Measurements from ENCODE around the gene ERGIC3.

DNA sequence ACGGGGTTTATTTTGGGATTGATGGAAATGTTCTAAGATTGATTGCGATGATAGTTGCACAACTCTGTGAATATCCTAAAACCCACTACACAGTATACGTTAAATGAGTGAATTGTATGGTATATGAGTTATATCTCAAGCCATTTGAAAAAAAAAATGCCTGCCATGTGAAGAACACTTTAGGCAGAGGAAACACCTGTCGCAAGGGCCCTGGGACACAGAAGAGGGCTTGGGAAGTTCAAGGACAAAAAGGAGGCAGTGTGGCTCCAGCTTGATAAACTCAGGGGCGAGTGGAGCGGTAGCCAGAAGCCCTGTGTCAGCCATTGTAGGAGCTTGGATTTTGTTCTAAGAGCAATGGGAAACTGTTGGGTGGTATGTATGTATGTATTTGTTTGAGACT is 49.5 kb upstream of the ERGIC3 start:
- TF ChIP-seq, protein P1, sequence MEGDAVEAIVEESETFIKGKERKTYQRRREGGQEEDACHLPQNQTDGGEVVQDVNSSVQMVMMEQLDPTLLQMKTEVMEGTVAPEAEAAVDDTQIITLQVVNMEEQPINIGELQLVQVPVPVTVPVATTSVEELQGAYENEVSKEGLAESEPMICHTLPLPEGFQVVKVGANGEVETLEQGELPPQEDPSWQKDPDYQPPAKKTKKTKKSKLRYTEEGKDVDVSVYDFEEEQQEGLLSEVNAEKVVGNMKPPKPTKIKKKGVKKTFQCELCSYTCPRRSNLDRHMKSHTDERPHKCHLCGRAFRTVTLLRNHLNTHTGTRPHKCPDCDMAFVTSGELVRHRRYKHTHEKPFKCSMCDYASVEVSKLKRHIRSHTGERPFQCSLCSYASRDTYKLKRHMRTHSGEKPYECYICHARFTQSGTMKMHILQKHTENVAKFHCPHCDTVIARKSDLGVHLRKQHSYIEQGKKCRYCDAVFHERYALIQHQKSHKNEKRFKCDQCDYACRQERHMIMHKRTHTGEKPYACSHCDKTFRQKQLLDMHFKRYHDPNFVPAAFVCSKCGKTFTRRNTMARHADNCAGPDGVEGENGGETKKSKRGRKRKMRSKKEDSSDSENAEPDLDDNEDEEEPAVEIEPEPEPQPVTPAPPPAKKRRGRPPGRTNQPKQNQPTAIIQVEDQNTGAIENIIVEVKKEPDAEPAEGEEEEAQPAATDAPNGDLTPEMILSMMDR (IDR thresholded peaks at IDR 0.05): no peak
- no peak for TF ChIP-seq POLR2A (IDR thresholded peaks at IDR 0.05)

Data from vagina (tissue), 2 donors.